Osteoblast (primary cell): ENCODE data around the gene GAN. TPM values are rescaled to one million over a fixed set of nuclear protein-coding genes. Genes with fewer than 3 reads are reported as not detected.
"Not testable (repeated sequence)": the region's sequence is repeated elsewhere in the genome, so short reads cannot be mapped to it uniquely, and the experiment has no call there.

Experiments used
- DNase-seq: peaks from one replicate; pipeline ENCODE4 v3.0.0; 2011; ENCODE audit warnings: low spot score, mixed read lengths; ENCODE audit not compliant: insufficient read length; ENCODE audit errors: missing footprints
- H2AFZ ChIP-seq: 2 replicates; pipeline ENCODE4 v1.6.0; 2011; ENCODE audit warnings: mild to moderate bottlenecking, low read length
- H3K27ac ChIP-seq: 2 replicates; pipeline ENCODE4 v1.5.1; 2011; ENCODE audit warnings: mild to moderate bottlenecking, low read depth, low read length, moderate library complexity
- H3K27me3 ChIP-seq: 2 replicates; pipeline ENCODE4 v1.6.0; 2012; ENCODE audit warnings: mild to moderate bottlenecking, control low read depth, inconsistent platforms, low read length, moderate library complexity; ENCODE audit not compliant: insufficient read depth
- H3K36me3 ChIP-seq: 2 replicates; pipeline ENCODE4 v1.5.1; 2011; ENCODE audit warnings: mild to moderate bottlenecking, low read length, control low read depth, moderate library complexity; ENCODE audit not compliant: insufficient read depth
- H3K4me1 ChIP-seq: 2 replicates; pipeline ENCODE4 v1.5.1; 2011; ENCODE audit warnings: mild to moderate bottlenecking, low read length, control low read depth, moderate library complexity; ENCODE audit not compliant: insufficient read depth
- H3K4me2 ChIP-seq: 2 replicates; pipeline ENCODE4 v1.6.0; 2011; ENCODE audit warnings: mild to moderate bottlenecking, low read length; ENCODE audit not compliant: insufficient read depth
- H3K4me3 ChIP-seq: fragments of 200-600 bp; sonication (generic); 3 replicates; pipeline ENCODE4 v1.5.1; 2012; ENCODE audit warnings: mild to moderate bottlenecking, low read length, inconsistent platforms; ENCODE audit not compliant: insufficient read depth
- H3K79me2 ChIP-seq: 2 replicates; pipeline ENCODE4 v1.6.0; 2012; ENCODE audit warnings: mild to moderate bottlenecking, low read length, control low read depth, inconsistent platforms; ENCODE audit not compliant: insufficient read depth
- H3K9me3 ChIP-seq: 2 replicates; pipeline ENCODE4 v1.5.1; 2011; ENCODE audit warnings: low read depth, low read length, control low read depth
- H4K20me1 ChIP-seq: 2 replicates; pipeline ENCODE4 v1.6.0; 2012; ENCODE audit warnings: mild to moderate bottlenecking, low read length, control low read depth; ENCODE audit not compliant: insufficient read depth
- CTCF ChIP-seq: IDR thresholded peaks from 2 replicates; pipeline ENCODE4 v1.5.1; 2011; ENCODE audit warnings: mild to moderate bottlenecking, low read depth, low read length, moderate library complexity; ENCODE audit errors: extremely low read depth
- total RNA-seq: library from RNA; depleted of rRNA; stranded (reverse); fragments of >200 nt; gene quantifications from 2 replicates; pipeline ENCODE4 v1.2.3, GENCODE V29; 2012

GAN gene
- total RNA-seq, 1 donor, result 10.9 TPM

DNA sequence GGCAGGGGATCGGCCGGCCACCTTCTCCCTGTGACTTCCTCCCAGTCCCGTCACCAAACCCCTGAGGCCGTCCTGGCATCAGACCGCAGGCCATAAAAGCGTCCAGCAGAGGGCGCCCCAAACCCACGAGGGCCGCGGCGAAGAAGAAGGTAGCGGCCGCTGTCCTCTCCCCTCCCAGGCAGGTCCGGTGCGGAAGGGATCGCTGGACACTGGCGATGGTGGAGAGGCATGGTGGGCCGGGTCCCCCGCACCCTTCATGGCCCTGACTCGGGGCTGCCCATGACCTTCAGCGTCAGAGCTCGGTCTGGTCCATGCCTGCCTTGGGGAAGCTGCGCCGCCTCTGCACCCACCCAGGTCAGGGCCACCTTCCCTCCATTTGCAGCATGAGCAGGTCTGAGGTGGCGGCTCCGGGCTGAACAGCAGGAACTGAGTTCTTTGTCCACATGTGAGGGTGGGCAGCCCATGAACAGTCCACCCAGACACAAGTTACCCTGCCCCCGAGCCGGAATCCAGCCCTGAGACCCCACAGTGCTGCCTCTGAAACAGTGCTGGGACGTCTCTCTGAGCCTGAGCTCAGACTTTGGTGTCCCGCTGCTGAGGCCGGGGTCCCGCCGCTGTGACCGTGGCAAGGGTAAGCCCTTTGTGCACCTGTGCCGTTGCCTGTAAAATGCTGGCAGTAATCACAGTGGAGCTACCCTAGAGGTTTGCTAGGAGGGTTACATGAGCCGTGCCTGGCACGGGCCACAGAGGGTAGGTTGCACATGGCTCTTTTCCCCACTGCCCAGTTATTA, 89.0 kb downstream of the GAN start:
- Histone ChIP-seq H3K9me3 (no peaks in the 10 kb centered on the region), H3K27me3 (no peaks in the 10 kb centered on the region), H3K27ac (no peak overlapping the region), H3K36me3 (no peaks in the 10 kb centered on the region), H3K79me2 (no peaks in the 10 kb centered on the region), H2AFZ (peak overlapping the region; percentile 79), H4K20me1 (no peaks in the 10 kb centered on the region), H3K4me3 (peak overlapping the region; percentile 55), H3K4me1 (peaks cover 27% of the 10 kb centered on the region), H3K4me2 (peak overlapping the region; percentile 76)
- peak; percentile 76 for TF ChIP-seq CTCF
- peak; percentile 99 for DNase-seq

- peaks cover 27% of the 10 kb centered on the region for H3K4me1 ChIP-seq
- H3K27ac ChIP-seq, result peak overlapping the region; percentile 84
- H2AFZ ChIP-seq, DNase-seq, H3K36me3 ChIP-seq, H3K4me2 ChIP-seq, H3K4me3 ChIP-seq, H3K27me3 ChIP-seq, H4K20me1 ChIP-seq, H3K79me2 ChIP-seq, H3K9me3 ChIP-seq: not testable (repeated sequence)
These were observed 90.2 kb downstream of the GAN start for GRCh38 chr16:81405002-81405401.

- no peak overlapping the region for H3K4me3 ChIP-seq
- H4K20me1 ChIP-seq, result no peaks in the 10 kb centered on the region
- peaks cover 2% of the 10 kb centered on the region for H3K27me3 ChIP-seq
- no peak overlapping the region for H2AFZ ChIP-seq
- peak overlapping the region; percentile 21 for H3K4me2 ChIP-seq
- peak; percentile 94 for DNase-seq
- H3K27ac ChIP-seq, result peak overlapping the region; percentile 84
- peaks cover 26% of the 10 kb centered on the region for H3K4me1 ChIP-seq
- no peaks in the 10 kb centered on the region for H3K79me2 ChIP-seq
- TF ChIP-seq CTCF, result peak; percentile 11
- no peaks in the 10 kb centered on the region for H3K36me3 ChIP-seq
- H3K9me3 ChIP-seq, result no peaks in the 10 kb centered on the region
These were observed 90.9 kb downstream of the GAN start for GRCh38 chr16:81405702-81406113.

GRCh38 chr16:81408409-81408950, 93.7 kb downstream of the GAN start:
- Histone ChIP-seq H3K27me3 (peaks cover 6% of the 10 kb centered on the region), H3K36me3 (no peaks in the 10 kb centered on the region), H4K20me1 (no peaks in the 10 kb centered on the region), H3K4me2 (no peak overlapping the region), H3K27ac (no peak overlapping the region), H3K4me3 (no peak overlapping the region), H3K9me3 (no peaks in the 10 kb centered on the region), H2AFZ (no peak overlapping the region), H3K4me1 (peaks cover 17% of the 10 kb centered on the region), H3K79me2 (no peaks in the 10 kb centered on the region)
- no peak for TF ChIP-seq CTCF
- no peak for DNase-seq
